A673 (cell line): ENCODE measurements around the gene ZNF672.
"Not testable (repeated sequence)": the region's sequence is repeated elsewhere in the genome, so short reads cannot be mapped to it uniquely, and the experiment has no call there.

Experiments
- CTCF ChIP-seq: fragments of 300-800, 200-600 bp; sonication (generic); conservative IDR thresholded peaks from 2 replicates; pipeline ENCODE4 v1.5.1; 2017; ENCODE audit warnings: low read depth, mild to moderate bottlenecking, antibody characterized with exemption, low read length, moderate library complexity, mixed read lengths
- EZH2 ChIP-seq: fragments of 200-600 bp; sonication (generic); IDR thresholded peaks from 2 replicates; pipeline ENCODE4 v1.6.1; 2017; ENCODE audit warnings: borderline replicate concordance, low read depth, mild to moderate bottlenecking, mixed read lengths, antibody characterized with exemption, low read length; ENCODE audit not compliant: poor library complexity, severe bottlenecking

- not testable (repeated sequence) for TF ChIP-seq CTCF, EZH2
These were observed 34.5 kb upstream of the ZNF672 start for GRCh38 chr1:248803501-248803900.
